Measurements from ENCODE around the gene GATC. TPM values are rescaled to one million over a fixed set of nuclear protein-coding genes. Genes with fewer than 3 reads are reported as not detected.
"Not testable (repeated sequence)": the region's sequence is repeated elsewhere in the genome, so short reads cannot be mapped to it uniquely, and the experiment has no call there.

Gene GATC
- total RNA-seq, 2 donors from 2014 or later, result 16.9 to 24.1 TPM

- peak overlapping the region in 1 of 4 donors; percentile 39 for H3K27ac ChIP-seq
- WGBS, 2 donors, result 3 to 8% methylated on average over 6 of the region's 6 CpGs
- intact Hi-C loops (cut with DNase I), result no loop called here
- no peak overlapping the region for H3K4me3 ChIP-seq
- H3K4me1 ChIP-seq, result peaks cover 22% of the 10 kb centered on the region
- H3K36me3 ChIP-seq (replicated peaks in 1 of 2; ENCODE audit: insufficient read depth in 1 of 2, low read depth in 2 of 2), result peaks cover 0 to 3% of the 10 kb centered on the region in 2 donors
- no peaks in the 10 kb centered on the region for H3K9me3 ChIP-seq
- ATAC-seq (peak; percentile 62), DNase-seq (peak; percentile 66 to 76 (median 74))
- peak; percentile 50 to 73 (median 63) for TF ChIP-seq CTCF (IDR thresholded peaks at IDR 0.05)
- no peak for TF ChIP-seq POLR2A (IDR thresholded peaks at IDR 0.05)
- no peaks in the 10 kb centered on the region for H3K27me3 ChIP-seq
These were observed 6.5 kb upstream of the GATC start for GRCh38 chr12:120439646-120440247.

GRCh38 chr12:120444676-120445075 lies 1.6 kb upstream of the GATC start:
- 36 to 44% methylated on average over 2 of the region's 2 CpGs for WGBS, 2 donors
- H3K27me3 ChIP-seq, result no peaks in the 10 kb centered on the region

GRCh38 chr12:120446844-120447178 lies 567 bp downstream of the GATC start:
- H3K36me3 ChIP-seq (replicated peaks in 1 of 2; ENCODE audit: insufficient read depth in 1 of 2, low read depth in 2 of 2); intact Hi-C loops (cut with DNase I): not testable (repeated sequence)

More at GRCh38 chr12:120444676-120445075, 1.6 kb upstream of the GATC start:
- Histone ChIP-seq H3K36me3 (replicated peaks in 1 of 2; ENCODE audit: insufficient read depth in 1 of 2, low read depth in 2 of 2) (peaks cover 0 to 4% of the 10 kb centered on the region in 2 donors), H3K9me3 (no peaks in the 10 kb centered on the region), H3K4me3 (no peak overlapping the region), H3K4me1 (peaks cover 46% of the 10 kb centered on the region), H3K27ac (peak overlapping the region in 1 of 4 donors; percentile 3)
- ATAC-seq (no peak), DNase-seq (no peak)
- TF ChIP-seq CTCF (IDR thresholded peaks at IDR 0.05), result no peak
- no peak for TF ChIP-seq POLR2A (IDR thresholded peaks at IDR 0.05)
- intact Hi-C loops (cut with DNase I), result no loop called here

GRCh38 chr12:120447992-120448391 lies 1.7 kb downstream of the GATC start:
- no peaks in the 10 kb centered on the region for H3K9me3 ChIP-seq
- WGBS, 2 donors, result 88 to 97% methylated on average over 4 of the region's 4 CpGs
- peaks cover 0 to 1% of the 10 kb centered on the region in 2 donors for H3K36me3 ChIP-seq (replicated peaks in 1 of 2; ENCODE audit: insufficient read depth in 1 of 2, low read depth in 2 of 2)
- no peaks in the 10 kb centered on the region for H3K27me3 ChIP-seq
- peak overlapping the region in 1 of 4 donors; percentile 94 for H3K27ac ChIP-seq
- no peak overlapping the region for H3K4me3 ChIP-seq
- ATAC-seq (no peak), DNase-seq (no peak)
- TF ChIP-seq POLR2A (IDR thresholded peaks at IDR 0.05), result no peak
- TF ChIP-seq CTCF (IDR thresholded peaks at IDR 0.05), result no peak
- intact Hi-C loops (cut with DNase I), result no loop called here
- peaks cover 58% of the 10 kb centered on the region for H3K4me1 ChIP-seq

More at GRCh38 chr12:120446844-120447178, 567 bp downstream of the GATC start:
- Histone ChIP-seq H3K27ac (peak overlapping the region; percentile 79 to 94 (median 86)), H3K4me1 (peaks cover 46% of the 10 kb centered on the region), H3K4me3 (peak overlapping the region; percentile 60 to 84)
- H3K9me3 ChIP-seq, H3K27me3 ChIP-seq, DNase-seq, ATAC-seq: not testable (repeated sequence)
- 3 to 7% methylated on average over 14 to 17 of the region's 17 CpGs for WGBS, 2 donors

GRCh38 chr12:120452524-120452923 lies 6.3 kb downstream of the GATC start:
- Histone ChIP-seq H3K27ac (peak overlapping the region; percentile 72 to 88 (median 84)), H3K4me1 (peaks cover 77% of the 10 kb centered on the region)
- H3K4me3 ChIP-seq; intact Hi-C loops (cut with DNase I); H3K27me3 ChIP-seq; H3K36me3 ChIP-seq (replicated peaks in 1 of 2; ENCODE audit: insufficient read depth in 1 of 2, low read depth in 2 of 2); H3K9me3 ChIP-seq: not testable (repeated sequence)
- peak; percentile 67 to 84 (median 78) for DNase-seq
- 32 to 38% methylated on average over 5 of the region's 5 CpGs for WGBS, 2 donors
- ATAC-seq, result peak; percentile 45

All from body of pancreas (tissue), 4 donors.